Type B pancreatic cell (in vitro differentiated cells): ENCODE data around the gene NLGN1. TPM values are rescaled to one million over a fixed set of nuclear protein-coding genes. Genes with fewer than 3 reads are reported as not detected.

Experiments
- DNase-seq: peaks from one replicate; pipeline ENCODE4 v3.0.0; 2021; ENCODE audit warnings: mixed read lengths; ENCODE audit not compliant: unreplicated experiment; ENCODE audit errors: extremely low spot score
- H3K27ac Mint-ChIP-seq: 2 replicates; pipeline ENCODE4 v1.8.0; 2021; ENCODE audit warnings: mild to moderate bottlenecking, mixed read lengths
- H3K27me3 Mint-ChIP-seq: 2 replicates; pipeline ENCODE4 v1.8.0; 2021; ENCODE audit warnings: mixed read lengths
- H3K36me3 Mint-ChIP-seq: 2 replicates; pipeline ENCODE4 v1.8.0; 2021; ENCODE audit warnings: mixed read lengths
- H3K4me1 Mint-ChIP-seq: one replicate; pipeline ENCODE4 v1.8.0; 2021; ENCODE audit warnings: mixed read lengths; ENCODE audit not compliant: unreplicated experiment
- H3K4me3 Mint-ChIP-seq: 2 replicates; pipeline ENCODE4 v1.8.0; 2021; ENCODE audit warnings: mild to moderate bottlenecking, mixed read lengths
- H3K9me3 Mint-ChIP-seq: 2 replicates; pipeline ENCODE4 v1.8.0; 2021; ENCODE audit warnings: mixed read lengths
- CTCF ChIP-seq: fragments of 200-600 bp; sonication (generic); conservative IDR thresholded peaks from 2 replicates; pipeline ENCODE4 v1.5.0; 2021; ENCODE audit warnings: antibody characterized with exemption, mild to moderate bottlenecking
- total RNA-seq: library from RNA; stranded (reverse); gene quantifications from 2 replicates; pipeline ENCODE4 v1.2.1, GENCODE V29; 2021; ENCODE audit warnings: low replicate concordance

Gene NLGN1
- total RNA-seq, 1 donor from 2014 or later = 12.6 TPM

GRCh38 chr3:174253196-174253823 lies 855.8 kb downstream of the NLGN1 start:
- Mint-ChIP-seq H3K4me1 (peaks cover 18% of the 10 kb centered on the region), H3K4me3 (no peak overlapping the region), H3K36me3 (no peaks in the 10 kb centered on the region), H3K27ac (no peak overlapping the region), H3K9me3 (no peaks in the 10 kb centered on the region), H3K27me3 (no peaks in the 10 kb centered on the region)
- no peak for DNase-seq
- TF ChIP-seq CTCF = no peak

GRCh38 chr3:174253940-174254339 lies 856.4 kb downstream of the NLGN1 start:
- TF ChIP-seq CTCF = no peak
- H3K27me3 Mint-ChIP-seq = no peaks in the 10 kb centered on the region
- no peaks in the 10 kb centered on the region for H3K36me3 Mint-ChIP-seq
- no peak overlapping the region for H3K4me3 Mint-ChIP-seq
- no peak overlapping the region for H3K27ac Mint-ChIP-seq
- no peaks in the 10 kb centered on the region for H3K9me3 Mint-ChIP-seq
- DNase-seq = no peak
- peaks cover 18% of the 10 kb centered on the region for H3K4me1 Mint-ChIP-seq

- Mint-ChIP-seq H3K9me3 (no peaks in the 10 kb centered on the region), H3K27ac (no peak overlapping the region), H3K4me1 (peaks cover 11% of the 10 kb centered on the region), H3K36me3 (no peaks in the 10 kb centered on the region), H3K27me3 (no peaks in the 10 kb centered on the region), H3K4me3 (no peak overlapping the region)
- no peak for DNase-seq
- TF ChIP-seq CTCF = no peak
Observed at GRCh38 chr3:174255454-174255853, 857.9 kb downstream of the NLGN1 start.

- no peaks in the 10 kb centered on the region for H3K4me1 Mint-ChIP-seq
- H3K27me3 Mint-ChIP-seq = no peaks in the 10 kb centered on the region
- H3K36me3 Mint-ChIP-seq = no peaks in the 10 kb centered on the region
- no peak overlapping the region for H3K27ac Mint-ChIP-seq
- no peak overlapping the region for H3K4me3 Mint-ChIP-seq
- no peaks in the 10 kb centered on the region for H3K9me3 Mint-ChIP-seq
- no peak for TF ChIP-seq CTCF
- no peak for DNase-seq
Observed at GRCh38 chr3:174266476-174266875, 868.9 kb downstream of the NLGN1 start.

- Mint-ChIP-seq H3K36me3 (no peaks in the 10 kb centered on the region), H3K27ac (no peak overlapping the region)
- no peak for DNase-seq
Observed at GRCh38 chr3:174268061-174268460, 870.5 kb downstream of the NLGN1 start.

More at GRCh38 chr3:174268061-174268460, 870.5 kb downstream of the NLGN1 start:
- no peaks in the 10 kb centered on the region for H3K27me3 Mint-ChIP-seq
- H3K4me3 Mint-ChIP-seq = no peak overlapping the region
- H3K4me1 Mint-ChIP-seq = no peaks in the 10 kb centered on the region
- TF ChIP-seq CTCF = no peak
- no peaks in the 10 kb centered on the region for H3K9me3 Mint-ChIP-seq
